Right renal cortex interstitium (tissue), 3 donors: ENCODE measurements around the gene HSPBAP1. TPM values are rescaled to one million over a fixed set of nuclear protein-coding genes. Genes with fewer than 3 reads are reported as not detected.
"Not testable (repeated sequence)": the region's sequence is repeated elsewhere in the genome, so short reads cannot be mapped to it uniquely, and the experiment has no call there.

Experiments
- DNase-seq, 3 donors: peaks; one replicate each; pipeline ENCODE4 v3.0.0-alpha.2; 2013; ENCODE audit warnings: low read depth in 3 of 3, low spot score in 2 of 3
- polyA plus RNA-seq, 3 donors: library from polyadenylated mRNA; unstranded; fragments of 120-200 nt; gene quantifications; one replicate each; pipeline ENCODE4 v1.2.1, GENCODE V29; 2013; ENCODE audit not compliant: insufficient read length in 3 of 3

HSPBAP1 gene
- polyA plus RNA-seq, 3 donors = 10.0 to 11.6 (median 10.9) TPM

- no peak for DNase-seq
Observed at GRCh38 chr3:122743581-122744120, 50.0 kb downstream of the HSPBAP1 start.

- DNase-seq = no peak
Observed at GRCh38 chr3:122742234-122742633, 51.4 kb downstream of the HSPBAP1 start.

GRCh38 chr3:122739172-122739571 lies 54.5 kb downstream of the HSPBAP1 start:
- no peak for DNase-seq

GRCh38 chr3:122732682-122733525 lies 60.7 kb downstream of the HSPBAP1 start:
- DNase-seq = not testable (repeated sequence)

- DNase-seq = no peak
Observed at GRCh38 chr3:122730240-122730639, 63.4 kb downstream of the HSPBAP1 start.

GRCh38 chr3:122728756-122729514 lies 64.7 kb downstream of the HSPBAP1 start:
- no peak for DNase-seq

- no peak for DNase-seq
Observed at GRCh38 chr3:122728186-122728585, 65.4 kb downstream of the HSPBAP1 start.

GRCh38 chr3:122727766-122728165 lies 65.9 kb downstream of the HSPBAP1 start:
- no peak for DNase-seq

GRCh38 chr3:122727294-122727693 lies 66.3 kb downstream of the HSPBAP1 start:
- no peak for DNase-seq

- DNase-seq = no peak
Observed at GRCh38 chr3:122725106-122725505, 68.5 kb downstream of the HSPBAP1 start.

- no peak for DNase-seq
Observed at GRCh38 chr3:122719273-122719921, 74.2 kb downstream of the HSPBAP1 start.

GRCh38 chr3:122716667-122717066 lies 77.0 kb downstream of the HSPBAP1 start:
- no peak for DNase-seq

GRCh38 chr3:122714273-122714672 lies 79.4 kb downstream of the HSPBAP1 start:
- DNase-seq = no peak

- DNase-seq = not testable (repeated sequence)
Observed at GRCh38 chr3:122710616-122711251, 82.9 kb downstream of the HSPBAP1 start.

GRCh38 chr3:122705379-122705778 lies 88.3 kb downstream of the HSPBAP1 start:
- DNase-seq = no peak

- no peak for DNase-seq
Observed at GRCh38 chr3:122700193-122700592, 93.4 kb downstream of the HSPBAP1 start.

GRCh38 chr3:122697952-122698620 lies 95.5 kb downstream of the HSPBAP1 start:
- no peak for DNase-seq

GRCh38 chr3:122695927-122696561 lies 97.6 kb downstream of the HSPBAP1 start:
- DNase-seq = no peak

GRCh38 chr3:122694966-122695365 lies 98.7 kb downstream of the HSPBAP1 start:
- no peak for DNase-seq

GRCh38 chr3:122692674-122693073 lies 101.0 kb downstream of the HSPBAP1 start:
- DNase-seq = no peak
